GM19240 (cell line): Measurements from ENCODE around the gene MATR3.

Source experiments
- DNase-seq: peaks from one replicate; pipeline ENCODE4 v3.0.0; 2011; ENCODE audit warnings: low spot score; ENCODE audit not compliant: insufficient read length

Gene MATR3

DNA sequence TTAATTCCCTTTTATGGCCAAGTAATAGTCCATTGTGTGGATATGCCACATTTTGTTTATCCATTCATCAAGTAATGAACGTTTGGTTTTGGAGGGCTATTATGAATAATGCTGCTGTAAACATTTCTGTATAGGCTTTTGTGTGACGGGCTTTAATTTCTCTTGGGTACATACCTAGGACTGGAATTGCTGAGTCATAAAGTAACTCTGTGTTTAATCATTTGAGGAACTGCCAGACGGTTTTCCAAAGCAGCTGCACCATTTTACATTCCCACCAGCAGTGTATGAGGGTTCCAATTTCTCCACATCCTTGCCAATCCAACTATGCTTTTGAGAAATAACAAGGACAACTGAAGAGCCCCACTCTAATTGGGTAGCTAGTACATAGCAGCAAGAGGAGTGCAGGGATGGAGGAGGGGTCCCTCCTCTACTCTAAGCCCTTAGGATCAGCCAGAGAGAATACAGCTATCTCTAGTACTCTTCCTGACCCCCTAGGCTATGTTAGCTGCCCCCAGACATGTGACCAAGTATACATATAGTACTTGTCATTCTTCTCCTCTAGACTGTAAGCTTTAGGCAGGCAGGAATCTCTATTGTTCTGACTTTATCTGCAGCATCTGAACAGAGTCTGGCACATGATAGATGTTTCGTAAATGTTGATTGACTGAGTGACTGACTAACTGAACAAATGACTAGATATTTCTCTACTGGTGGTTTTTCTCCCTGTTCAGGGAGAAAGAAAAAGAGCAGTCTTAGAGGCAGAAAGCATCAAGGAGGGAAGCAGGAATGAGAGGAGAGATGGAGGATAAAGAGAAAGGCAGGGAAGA is 22.1 kb upstream of the MATR3 start:
- no peak for DNase-seq

DNA sequence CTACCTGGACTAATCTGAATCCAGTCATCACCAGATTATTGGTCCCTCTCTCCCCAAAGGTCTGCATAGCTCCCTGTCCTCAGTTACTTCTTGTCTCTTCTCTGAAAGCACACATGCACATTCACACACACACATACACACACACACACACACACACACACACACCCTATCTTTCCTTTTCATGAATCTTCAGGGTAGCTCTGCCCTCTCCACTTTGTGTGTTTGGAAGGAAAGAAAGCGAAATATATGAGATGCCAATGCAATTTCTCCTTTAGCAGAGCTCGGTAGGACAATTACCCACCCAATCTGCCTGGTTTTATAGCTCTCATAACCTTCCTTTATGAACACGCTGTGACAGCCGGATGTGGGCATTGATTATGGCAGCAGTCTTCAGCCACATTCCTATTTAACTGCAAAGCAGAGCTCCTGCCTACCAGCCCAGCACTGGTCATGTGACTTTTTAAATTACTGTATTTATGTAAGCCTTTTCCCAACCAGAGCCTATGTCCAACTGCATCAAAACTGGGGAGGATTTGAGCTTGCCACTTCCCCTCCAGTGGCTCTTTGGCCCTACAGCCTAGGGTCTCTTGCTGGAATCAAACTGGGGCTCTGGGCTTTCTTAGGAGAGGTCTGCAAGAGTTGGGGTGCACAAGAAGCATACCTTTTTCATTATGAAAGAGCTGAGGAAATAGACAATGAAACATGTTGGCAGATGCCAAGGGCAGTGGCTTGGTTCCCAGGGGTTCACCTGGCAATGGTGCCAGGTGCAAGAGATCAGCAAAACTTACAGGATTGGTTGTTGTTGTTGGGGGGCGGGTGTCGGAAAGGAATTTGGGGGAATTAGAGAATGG is 20.8 kb upstream of the MATR3 start:
- no peak for DNase-seq

DNA sequence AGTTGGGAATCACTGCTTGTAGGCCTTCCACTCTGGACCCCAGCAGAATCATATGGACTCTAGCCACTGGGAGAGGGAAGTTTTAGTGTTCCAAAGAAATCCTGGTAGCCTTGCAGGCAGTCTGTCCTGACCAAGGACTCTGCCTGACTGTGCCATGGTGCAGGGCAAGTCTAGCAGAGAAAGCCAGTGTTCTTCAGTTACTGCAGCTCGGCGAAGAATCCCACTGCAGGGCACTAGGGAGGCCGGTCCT is 20.3 kb upstream of the MATR3 start:
- DNase-seq: no peak

DNA sequence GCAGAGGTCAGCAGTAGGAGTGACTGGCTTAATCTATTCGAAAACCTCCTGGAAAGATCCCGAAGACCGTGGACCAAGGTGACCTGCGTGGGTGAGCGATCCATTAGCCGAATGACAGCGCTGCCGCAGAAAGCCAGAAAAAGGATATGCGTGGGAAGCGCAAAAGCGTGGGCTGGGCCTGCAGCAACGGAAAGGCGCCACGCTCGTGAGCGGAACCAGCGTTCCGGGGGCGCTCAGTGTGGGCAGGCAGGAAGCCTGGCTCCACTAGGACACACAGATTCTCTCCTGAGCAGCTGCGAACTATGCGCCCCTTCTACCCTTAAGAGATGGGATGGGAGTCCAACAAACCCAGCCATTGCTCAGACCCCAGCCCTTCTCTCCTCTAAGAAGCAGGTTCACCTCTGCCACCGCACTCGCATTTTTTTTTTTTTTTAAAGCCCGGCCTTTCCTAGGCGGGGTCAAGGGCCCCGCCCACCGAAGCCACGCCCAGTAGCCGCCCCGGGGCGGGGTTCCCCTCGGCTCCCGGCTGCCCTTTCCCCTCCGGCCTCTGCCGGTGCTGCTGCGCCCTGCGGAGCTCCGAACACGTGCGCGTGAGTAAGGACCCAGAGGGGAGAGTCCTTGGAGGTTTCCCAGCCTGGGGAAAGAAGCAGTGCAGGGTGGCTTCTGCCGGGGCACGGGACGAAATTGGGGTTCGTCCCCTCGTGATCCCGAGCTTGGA is 19.8 kb upstream of the MATR3 start:
- DNase-seq: peak; percentile 69

DNA sequence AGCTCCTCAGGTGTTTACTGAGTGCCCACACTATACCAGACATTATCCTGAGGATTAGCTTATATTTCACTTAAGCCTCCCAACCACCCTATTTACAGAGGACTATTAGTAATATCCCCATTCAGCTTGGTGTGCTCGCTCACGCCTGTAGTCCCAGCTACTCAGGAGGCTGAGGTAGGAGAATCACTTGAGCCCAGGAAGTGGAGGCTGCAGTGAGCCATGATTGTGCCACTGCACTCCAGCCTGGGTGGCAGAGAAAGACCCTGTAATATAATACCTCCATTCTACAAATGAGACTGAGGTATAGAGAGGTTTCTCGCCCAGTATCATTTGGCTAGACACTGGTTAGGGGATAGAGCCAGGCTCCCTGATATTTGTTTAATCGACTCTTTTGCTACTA is 18.0 kb upstream of the MATR3 start:
- DNase-seq: no peak

DNA sequence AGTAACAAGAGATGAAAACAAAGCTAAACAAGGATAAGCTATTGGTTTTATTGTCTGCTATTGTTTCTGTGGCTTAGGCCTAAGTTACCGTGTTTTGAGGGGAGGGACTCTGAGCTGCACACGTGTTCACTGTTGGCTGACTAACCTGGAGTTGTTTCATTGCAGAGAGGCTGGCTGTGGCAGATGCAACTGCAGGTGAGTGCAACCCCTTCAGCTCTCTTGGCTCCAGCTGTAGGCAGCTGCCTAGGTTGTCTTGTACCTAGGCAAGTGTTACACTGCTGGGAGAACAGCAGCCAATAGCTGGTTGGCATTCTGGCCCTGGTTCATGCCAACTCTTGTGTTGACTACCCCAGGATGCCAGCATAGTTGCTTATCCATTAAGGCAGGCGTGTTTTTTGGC is 17.6 kb upstream of the MATR3 start:
- no peak for DNase-seq

DNA sequence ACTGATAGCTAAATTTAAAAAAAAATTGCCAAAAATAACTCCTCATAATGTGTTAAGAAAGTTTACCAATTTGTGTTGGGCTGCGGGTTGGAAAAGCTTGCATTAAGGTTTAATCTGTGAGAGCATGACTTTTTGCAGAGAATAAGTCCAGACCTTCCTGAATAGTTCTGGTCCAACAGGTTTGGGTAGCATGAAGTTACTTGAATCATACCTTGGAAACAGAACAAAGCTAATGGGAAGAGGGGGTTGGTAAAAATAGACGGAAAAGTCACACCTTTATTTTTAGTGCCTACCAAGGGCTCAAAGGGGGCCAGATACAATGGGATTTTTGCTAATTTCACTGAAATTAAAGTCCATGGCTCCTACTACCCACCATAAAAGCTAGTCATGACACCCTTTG is 17.1 kb upstream of the MATR3 start:
- DNase-seq: no peak

DNA sequence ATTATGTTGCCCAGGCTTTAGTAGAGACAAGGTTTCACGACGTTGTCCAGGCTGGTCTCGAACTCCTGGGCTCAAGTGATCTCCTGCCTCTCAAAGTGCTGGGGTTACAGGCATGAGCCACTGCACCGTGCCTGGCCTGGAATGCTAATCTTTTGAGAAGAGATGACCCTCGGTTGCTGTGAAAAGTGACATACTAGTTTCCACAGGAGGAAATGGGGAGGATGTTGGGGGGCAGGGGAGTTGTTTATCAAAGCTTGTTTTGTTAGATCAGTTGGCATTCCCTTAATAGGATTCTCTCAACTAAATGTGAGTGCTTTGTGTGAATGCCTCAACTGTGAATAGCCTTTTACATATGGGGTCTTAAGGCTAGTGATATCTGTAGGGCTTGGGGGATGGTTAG is 16.4 kb upstream of the MATR3 start:
- no peak for DNase-seq

DNA sequence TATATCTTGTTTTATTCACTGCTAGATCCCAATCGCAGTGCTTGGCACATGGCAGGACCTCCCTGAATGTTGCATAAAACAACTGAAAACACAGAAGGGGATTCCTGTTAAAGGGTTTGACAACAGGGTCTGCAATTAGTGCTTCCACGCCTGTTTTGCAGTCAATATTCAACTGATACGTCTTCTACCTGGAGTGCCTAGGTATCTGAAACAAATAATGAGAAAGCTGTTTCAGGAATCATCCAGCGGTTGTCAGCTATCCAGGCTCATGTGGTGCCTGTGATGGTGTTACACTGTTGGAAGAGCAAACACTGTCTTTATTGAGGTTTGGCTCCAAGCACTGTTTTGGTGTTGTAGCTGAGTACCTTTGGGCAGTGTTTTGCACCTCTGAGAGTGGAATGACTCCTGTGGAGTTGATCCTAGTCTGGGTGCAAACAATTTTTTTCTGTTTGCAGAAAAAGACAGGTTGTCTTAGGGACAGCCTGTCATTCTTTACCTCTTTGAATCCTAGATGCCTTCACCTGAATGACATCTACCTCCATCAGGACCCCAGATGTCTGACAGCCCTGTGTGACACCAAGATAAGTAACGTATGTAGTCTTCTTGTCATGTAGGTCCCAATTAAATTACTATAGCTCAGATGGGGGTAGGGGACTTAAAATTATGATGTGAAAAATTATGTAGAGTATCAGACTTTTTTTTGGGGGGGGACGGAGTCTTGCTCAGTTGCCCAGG is 14.8 kb upstream of the MATR3 start:
- DNase-seq: no peak

DNA sequence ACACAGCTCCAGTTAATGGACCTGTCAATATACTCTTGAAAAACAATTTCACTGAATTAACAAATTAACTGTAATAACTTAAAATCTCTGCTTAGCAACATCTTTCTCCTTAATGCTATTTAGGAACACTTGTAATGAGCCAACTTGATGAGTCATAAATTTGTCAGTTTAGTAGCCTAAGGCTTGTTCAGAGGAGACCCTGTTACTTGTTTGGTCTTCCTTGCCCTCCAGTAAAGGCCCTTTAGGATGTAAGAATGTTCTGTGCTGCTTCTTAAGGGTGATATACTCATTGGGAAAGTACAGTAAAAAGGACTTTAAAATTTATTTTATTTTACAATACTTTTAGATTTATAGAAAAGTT is 11.4 kb upstream of the MATR3 start:
- DNase-seq: no peak

DNA sequence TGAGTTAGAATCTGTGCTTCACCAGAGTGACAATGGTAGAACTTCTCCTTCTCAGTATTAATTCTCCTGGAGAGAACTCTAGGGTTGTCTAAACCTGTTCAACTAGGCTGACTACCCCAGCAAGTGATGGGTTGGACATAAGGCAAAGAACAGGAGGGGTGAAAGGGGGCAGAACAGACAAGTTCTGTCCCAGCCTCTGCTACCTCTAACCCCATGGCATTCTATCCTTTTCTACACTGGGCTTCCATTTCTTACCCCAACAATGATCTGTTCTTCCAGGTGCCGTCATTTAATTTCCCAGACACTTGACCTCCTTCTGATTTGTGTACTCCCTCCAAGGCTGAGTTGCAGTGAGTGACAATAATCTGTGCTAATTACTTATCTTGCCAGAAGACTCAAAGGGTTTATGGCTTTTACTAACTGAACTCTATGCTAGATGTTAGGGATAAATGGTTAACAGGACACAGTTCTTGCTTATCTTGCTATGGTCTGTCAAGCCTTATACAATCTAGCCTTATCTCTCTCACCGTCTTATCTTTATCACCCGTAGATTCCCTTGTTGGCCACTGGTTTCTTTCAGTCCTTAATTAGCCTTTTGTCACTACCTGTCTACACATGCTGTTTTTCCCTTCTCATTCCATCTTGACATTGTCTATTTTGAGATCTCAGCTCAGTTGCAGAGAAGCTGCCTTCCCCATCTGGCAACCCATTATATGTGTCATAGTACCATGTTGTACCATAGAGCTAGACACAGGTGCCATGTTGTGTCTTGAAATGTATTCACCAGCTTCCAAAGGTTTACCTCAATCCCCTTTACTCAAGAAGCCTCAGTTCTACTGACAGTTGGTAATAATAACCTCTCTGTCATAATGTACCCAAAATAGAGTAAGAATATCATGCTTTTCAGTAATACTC is 10.0 kb upstream of the MATR3 start:
- DNase-seq: no peak

DNA sequence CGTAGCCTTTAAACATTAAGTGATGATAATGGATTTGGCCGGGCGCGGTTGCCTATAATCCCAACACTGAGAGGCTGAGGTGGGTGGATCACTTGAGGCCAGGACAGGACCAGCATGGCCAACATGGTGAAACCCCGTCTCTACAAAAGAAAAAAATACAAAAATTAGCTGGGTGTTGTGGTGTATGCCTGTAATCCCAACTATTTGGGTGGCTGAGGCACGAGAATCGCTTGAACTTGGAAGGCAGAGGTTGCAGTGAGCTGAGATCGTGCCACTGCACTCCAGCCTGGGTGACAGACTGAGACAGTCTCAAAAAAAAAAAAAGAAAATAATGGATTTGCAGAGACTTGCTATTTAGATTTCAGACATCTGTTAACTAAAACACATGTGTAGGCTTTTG is 9.2 kb upstream of the MATR3 start:
- DNase-seq: no peak

DNA sequence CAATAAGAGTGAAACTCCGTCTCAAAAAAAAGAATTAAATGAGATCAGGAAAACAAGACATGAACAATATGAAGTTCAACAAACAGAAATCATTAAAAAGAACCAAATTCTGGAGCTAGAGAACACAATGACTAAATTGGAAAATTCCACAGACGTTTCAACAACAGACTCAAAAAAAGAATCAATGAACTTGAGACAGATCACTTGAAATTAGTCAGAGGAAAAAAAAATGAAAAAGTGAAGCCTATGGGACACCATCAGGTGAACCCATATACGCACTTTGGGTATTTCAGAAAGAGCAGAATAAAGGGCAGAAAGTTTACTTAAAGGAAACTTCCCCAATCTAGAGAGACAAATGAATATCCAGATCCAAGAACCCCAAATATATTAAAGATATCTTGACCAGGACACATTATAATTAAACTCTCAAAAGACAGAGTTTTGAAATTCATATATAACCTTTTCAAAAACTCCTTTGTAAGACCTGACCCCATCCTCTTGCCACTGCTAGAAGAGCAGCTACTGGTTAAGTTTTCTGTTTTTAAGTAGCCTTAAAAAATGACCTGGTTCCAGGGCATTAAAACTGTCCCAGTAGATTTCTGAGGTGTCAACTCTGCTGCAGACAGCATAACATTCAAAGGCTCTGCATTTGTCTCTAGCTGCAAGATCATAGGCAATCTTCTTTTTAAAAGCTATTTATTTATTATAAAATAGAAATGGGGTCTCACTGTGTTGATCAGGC is 7.7 kb upstream of the MATR3 start:
- DNase-seq: no peak

DNA sequence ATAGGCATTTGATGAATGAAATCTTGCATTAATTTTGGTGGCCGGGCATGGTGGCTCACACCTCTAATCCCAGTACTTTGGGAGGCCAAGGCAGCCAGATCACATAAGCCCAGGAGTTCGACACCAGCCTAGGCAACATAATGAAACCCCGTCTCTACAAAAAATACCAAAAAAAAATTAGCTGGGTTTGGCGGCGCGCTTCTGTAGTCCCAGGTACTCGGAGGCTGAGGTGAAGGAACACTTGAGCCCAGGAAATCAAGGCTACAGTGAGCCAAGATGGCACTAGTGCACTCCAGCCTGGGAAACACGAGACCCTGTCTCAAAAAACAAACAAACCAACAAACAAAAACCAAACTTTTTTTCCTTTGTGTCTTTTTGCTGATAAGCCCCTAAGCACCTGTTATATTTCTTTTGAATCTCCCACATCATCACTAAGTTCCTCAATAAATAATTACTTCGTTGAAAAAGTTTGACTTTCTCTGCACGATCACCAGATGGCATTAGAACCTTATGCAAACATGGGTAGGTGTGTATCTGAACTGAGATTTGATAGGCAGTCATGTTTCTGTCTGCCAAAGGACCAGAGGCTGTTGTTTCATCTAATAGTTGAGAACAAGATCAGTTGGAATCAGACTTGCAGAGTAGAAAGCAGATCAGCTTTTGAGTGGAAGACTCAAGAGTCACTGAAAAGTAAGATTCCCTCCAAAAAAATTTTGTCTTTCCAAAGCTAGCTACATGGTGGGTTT is 5.5 kb upstream of the MATR3 start:
- DNase-seq: no peak

DNA sequence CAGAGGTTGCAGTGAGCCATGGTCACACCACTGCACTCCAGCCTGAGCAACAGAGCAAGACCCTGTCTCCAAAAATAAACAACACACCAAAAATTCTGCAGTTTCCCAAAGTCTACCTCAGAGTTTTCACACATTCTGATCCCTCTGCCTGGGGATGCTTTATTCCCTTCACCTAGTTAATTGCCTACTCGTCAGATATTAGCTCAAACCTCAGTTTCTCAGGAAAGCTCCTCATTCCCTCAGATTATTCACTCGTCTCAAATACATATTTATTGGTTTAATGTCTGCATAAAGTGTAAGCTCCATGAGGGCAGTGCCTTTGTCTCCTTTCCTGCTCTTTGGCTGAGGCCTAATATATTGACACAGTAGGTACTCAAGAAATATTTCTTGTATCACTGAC is 2.5 kb upstream of the MATR3 start:
- no peak for DNase-seq

DNA sequence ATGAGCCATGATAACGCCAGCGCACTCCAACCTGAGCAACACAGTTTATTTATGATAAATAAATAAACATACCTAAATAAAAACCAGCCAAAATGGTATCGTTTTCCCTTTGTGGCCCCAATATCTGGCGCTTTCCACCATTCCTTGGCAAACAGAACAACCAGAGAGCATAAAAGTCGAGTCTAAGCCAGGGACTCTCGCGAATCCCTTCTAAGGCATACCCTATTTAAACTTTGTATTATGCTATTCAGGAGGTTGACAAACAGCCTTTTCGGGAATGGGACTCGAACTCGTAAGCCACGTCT is 386 bp upstream of the MATR3 start:
- DNase-seq: no peak

DNA sequence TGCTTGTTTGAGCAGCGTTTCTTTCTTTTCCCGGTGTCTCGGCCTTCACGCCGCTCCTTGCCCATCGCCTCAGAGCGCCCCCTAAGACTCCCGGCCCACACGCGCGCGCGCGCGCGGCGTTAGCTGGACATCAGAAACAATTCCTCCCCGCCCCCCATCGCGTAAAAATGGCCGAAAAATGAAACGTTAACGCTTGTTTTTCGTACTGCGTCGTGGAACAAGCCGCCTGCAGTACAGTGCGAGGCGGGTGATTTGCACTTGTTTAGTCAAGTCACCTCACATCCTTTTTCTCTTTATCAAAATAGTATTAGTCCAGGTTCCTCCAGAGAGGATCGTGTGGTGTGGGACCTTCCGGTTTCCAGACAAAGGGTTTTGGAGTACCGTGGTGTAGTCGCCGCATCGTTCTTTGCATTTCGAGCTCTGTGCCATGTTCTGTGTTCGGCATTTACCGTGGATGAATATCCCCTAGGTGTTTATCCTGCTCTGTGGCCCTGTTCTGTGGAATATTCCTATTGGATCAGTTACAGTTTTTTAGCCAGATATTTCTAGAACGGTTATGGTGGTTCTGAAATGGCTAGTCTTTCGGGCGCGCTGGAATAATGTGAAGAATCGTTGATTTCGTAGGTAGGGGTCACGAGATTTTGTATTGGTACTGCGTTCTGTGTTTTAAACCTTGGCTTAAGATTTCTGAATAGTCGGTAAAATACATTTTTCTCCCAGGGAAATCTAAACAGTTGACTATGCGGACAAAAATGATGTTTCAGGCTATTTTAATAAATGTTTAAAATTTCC is 1.0 kb downstream of the MATR3 start:
- no peak for DNase-seq

DNA sequence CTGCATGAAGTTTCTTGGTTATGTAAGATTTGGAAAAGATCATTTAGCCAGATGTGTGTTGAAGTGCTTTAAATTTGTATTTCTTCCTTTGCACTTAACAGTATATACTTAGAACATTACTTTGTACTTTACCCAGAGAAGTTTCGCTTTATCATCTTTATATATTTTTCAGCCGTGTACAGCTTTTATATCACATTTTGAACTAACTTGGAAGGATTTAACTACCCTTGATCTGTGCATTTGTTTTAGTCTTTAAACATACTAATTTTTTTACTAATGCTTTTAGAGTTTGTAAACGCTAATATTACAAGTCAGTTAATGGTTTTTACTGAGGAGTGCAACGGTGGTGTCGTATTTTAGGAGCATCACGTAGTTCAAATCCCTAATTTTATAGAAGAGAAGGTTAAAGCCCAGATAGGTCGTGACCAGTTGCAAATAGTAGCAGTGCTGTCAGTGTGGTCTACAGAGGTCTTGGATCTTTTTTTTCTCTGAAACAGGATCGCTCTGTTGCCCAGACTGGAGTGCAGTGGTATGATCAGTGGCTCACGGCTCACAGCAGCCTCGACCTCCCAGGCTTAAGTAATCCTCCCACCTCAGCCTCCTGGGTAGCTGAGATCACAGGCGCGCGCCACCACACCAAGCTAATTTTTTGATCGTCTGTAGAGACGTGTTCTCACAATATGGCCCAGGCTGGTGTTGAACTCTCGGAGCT is 2.0 kb downstream of the MATR3 start:
- DNase-seq: no peak
